ENCODE measurements around the gene GTF2A1.

DNA sequence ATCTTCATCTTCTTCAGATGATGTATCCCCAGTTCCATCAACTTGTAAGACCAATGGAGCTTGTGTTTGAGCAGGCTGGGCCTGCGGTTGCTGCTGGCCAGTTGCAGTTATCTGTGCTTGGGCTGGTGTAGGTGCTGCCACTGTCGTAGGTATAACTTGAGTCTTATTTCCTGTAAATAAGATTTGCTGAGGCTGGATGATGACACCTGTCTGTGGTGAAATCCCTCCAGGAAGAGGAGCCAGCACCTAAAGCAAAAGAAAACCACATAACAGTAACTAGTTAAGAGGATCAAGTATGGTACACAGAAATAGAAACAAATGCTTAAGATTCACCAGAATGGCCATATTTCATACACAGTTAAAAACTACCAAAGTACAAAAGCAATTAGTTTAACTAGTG is 28.2 kb downstream of the GTF2A1 start:
- TF ChIP-seq, protein P1, sequence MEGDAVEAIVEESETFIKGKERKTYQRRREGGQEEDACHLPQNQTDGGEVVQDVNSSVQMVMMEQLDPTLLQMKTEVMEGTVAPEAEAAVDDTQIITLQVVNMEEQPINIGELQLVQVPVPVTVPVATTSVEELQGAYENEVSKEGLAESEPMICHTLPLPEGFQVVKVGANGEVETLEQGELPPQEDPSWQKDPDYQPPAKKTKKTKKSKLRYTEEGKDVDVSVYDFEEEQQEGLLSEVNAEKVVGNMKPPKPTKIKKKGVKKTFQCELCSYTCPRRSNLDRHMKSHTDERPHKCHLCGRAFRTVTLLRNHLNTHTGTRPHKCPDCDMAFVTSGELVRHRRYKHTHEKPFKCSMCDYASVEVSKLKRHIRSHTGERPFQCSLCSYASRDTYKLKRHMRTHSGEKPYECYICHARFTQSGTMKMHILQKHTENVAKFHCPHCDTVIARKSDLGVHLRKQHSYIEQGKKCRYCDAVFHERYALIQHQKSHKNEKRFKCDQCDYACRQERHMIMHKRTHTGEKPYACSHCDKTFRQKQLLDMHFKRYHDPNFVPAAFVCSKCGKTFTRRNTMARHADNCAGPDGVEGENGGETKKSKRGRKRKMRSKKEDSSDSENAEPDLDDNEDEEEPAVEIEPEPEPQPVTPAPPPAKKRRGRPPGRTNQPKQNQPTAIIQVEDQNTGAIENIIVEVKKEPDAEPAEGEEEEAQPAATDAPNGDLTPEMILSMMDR (IDR thresholded peaks at IDR 0.05): no peak
- TF ChIP-seq POLR2A (IDR thresholded peaks at IDR 0.05; ENCODE audit: low read depth): no peak
- no peak for TF ChIP-seq EP300 (IDR thresholded peaks at IDR 0.05)

Data from esophagus muscularis mucosa (tissue), 4 donors.